Adrenal gland (tissue), 12 donors: ENCODE results near the gene CDHR5. TPM values are rescaled to one million over a fixed set of nuclear protein-coding genes. Genes with fewer than 3 reads are reported as not detected.

ENCODE experiments used
- DNase-seq, 7 donors: peaks; one replicate each; pipeline ENCODE4 v3.0.0-alpha.2; 2019 to 2020
- H3K27ac ChIP-seq, 5 donors: fragments of 200-600 bp; sonication (generic) in 4 of 5; 1 replicate in 3 of 5; 2 replicates in 2 of 5; pipeline versions ENCODE4 v1.5.1 to v1.8.0; 2016 to 2020; ENCODE audit warnings: mild to moderate bottlenecking in 1 of 5
- H3K27me3 ChIP-seq: fragments of 200-600 bp; 2 replicates; pipeline ENCODE4 v1.8.0; 2021
- H3K36me3 ChIP-seq, 2 donors: fragments of 200-600 bp; replicated peaks in 1 of 2; 1 replicate in 1 of 2; 2 replicates in 1 of 2; pipeline versions ENCODE4 v1.5.1 to v1.8.0; 2018 to 2022
- H3K4me1 ChIP-seq, 2 donors: fragments of 200-600 bp; replicated peaks in 1 of 2; 1 replicate in 1 of 2; 2 replicates in 1 of 2; pipeline versions ENCODE4 v1.5.1 to v1.8.0; 2018 to 2021
- H3K4me3 ChIP-seq, 4 donors: fragments of 200-600 bp; sonication (generic) in 3 of 4; one replicate each; pipeline ENCODE4 v1.5.1; 2016 to 2018
- H3K9me3 ChIP-seq, 3 donors: fragments of 200-600 bp; sonication (generic) in 1 of 3; replicated peaks in 1 of 3; 1 replicate in 2 of 3; 2 replicates in 1 of 3; pipeline versions ENCODE4 v1.5.1 to v1.8.0; 2016 to 2021
- CTCF ChIP-seq, 6 experiments: fragments of 450-650 bp in 4 of 6; fragments of 200-600 bp in 2 of 6; sonication (generic) in 1 of 6; IDR thresholded peaks; 1 replicate in 5 of 6; 2 replicates in 1 of 6; pipeline versions ENCODE4 v1.5.1 to v1.8.0; 2016 to 2021; ENCODE audit warnings: antibody characterized with exemption in 6 of 6, mild to moderate bottlenecking in 2 of 6, moderate library complexity in 1 of 6
- POLR2A ChIP-seq, 2 donors: fragments of 450-650 bp; IDR thresholded peaks; one replicate each; pipeline ENCODE4 v1.6.1; 2017; ENCODE audit warnings: antibody characterized with exemption in 2 of 2, mild to moderate bottlenecking in 2 of 2, moderate library complexity in 1 of 2
- WGBS, 4 donors: extraction: QIAGEN DNeasy Blood & Tissue Kit in 2 of 4; methylation state at CpG; one replicate each; pipeline versions ENCODE4 v1.1.5 to v1.1.7; 2013 to 2017; 5-methylcytosine and 5-hydroxymethylcytosine counted together
- intact Hi-C, 2 donors: fragments of 100-400 bp; cut with DNase I; formaldehyde crosslinking; loops; one replicate each; pipeline versions ENCODE4 v1.14.1 to v1.15.0; 2022 to 2023
- polyA plus RNA-seq, 3 donors: library from polyadenylated mRNA; stranded (reverse); fragments of 200-250 nt in 2 of 3; fragments of 350-450 nt in 1 of 3; fragmentation: Illumina TruSeq in 1 of 3; extraction: RNeasy Lipid Tissue Mini Kit (QIAGEN cat#74804) in 1 of 3; gene quantifications; one replicate each; pipeline ENCODE4 v1.2.3, GENCODE V29; 2013 to 2014
- total RNA-seq, 9 donors: library from RNA; depleted of rRNA in 4 of 9; stranded (reverse); fragments of >200 nt in 4 of 9; fragments of 120-200 nt in 1 of 9; fragmentation: NEBNext Ultra II Directional in 1 of 9; extraction: Animal tissue kit (Norgen Biotek cat#: 25700) in 1 of 9; gene quantifications; one replicate each; pipeline versions ENCODE4 v1.1.0 to v1.2.4, GENCODE V29; 2013 to 2023
- donor health status: healthy with polysubstance abuse.
- donor health status: Bipolar disorder and iron deficiency.
- donor health status: DM: yes; HTN: yes; CAD: no.
- donor health status: DM: no; HTN: no; CAD: no.
- donor health status: DM: no; HTN: no; CAD: no.
- donor health status: DM: yes; HTN: yes; CAD: no.

Gene CDHR5
- total and polyA plus RNA-seq, 12 donors = 0.31 to 5.2 (median 0.93) TPM; not detected in 1

GRCh38 chr11:581752-582151 lies 43.0 kb downstream of the CDHR5 start:
- Histone ChIP-seq H3K27ac (peak overlapping the region in 2 of 5 donors; percentile 20 to 85), H3K4me3 (no peak overlapping the region), H3K36me3 (peaks cover 0 to 39% of the 10 kb centered on the region in 2 donors), H3K9me3 (no peaks in the 10 kb centered on the region), H3K27me3 (no peaks in the 10 kb centered on the region), H3K4me1 (peaks cover 39 to 44% of the 10 kb centered on the region in 2 donors)
- 85 to 91% (median 88%) methylated on average over 17 of the region's 17 CpGs for WGBS, 4 donors
- no peak for DNase-seq
- intact Hi-C loops = no loop called here
- TF ChIP-seq POLR2A (IDR thresholded peaks at IDR 0.05) (no peak), CTCF (IDR thresholded peaks at IDR 0.05) (no peak)

DNA sequence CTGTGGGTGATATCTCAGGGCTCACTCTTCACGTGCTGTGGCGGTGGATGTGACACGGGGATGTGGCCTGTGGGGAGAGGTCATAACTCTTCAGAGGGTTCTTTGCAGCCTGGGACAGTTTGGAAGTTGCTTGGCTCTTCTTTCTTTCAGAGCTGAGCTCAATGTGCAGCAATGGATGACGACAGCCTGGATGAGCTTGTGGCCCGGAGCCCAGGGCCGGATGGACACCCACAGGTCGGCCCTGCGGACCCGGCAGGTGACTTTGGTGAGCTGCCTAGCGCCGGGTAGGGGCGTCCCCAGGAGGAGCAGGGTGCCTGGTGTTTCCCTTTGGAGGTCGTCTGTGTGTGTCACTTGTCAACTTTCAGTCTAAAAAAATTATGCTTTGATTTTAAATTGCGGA lies 43.4 kb downstream of the CDHR5 start:
- Histone ChIP-seq H3K4me1 (peaks cover 39 to 44% of the 10 kb centered on the region in 2 donors), H3K27me3 (no peaks in the 10 kb centered on the region), H3K4me3 (no peak overlapping the region), H3K27ac (peak overlapping the region in 4 of 5 donors; percentile 26 to 85 (median 50)), H3K36me3 (peaks cover 0 to 35% of the 10 kb centered on the region in 2 donors), H3K9me3 (no peaks in the 10 kb centered on the region)
- WGBS, 4 donors = 59 to 75% (median 68%) methylated on average over 13 to 14 of the region's 14 CpGs
- TF ChIP-seq CTCF (IDR thresholded peaks at IDR 0.05) = no peak
- no peak for TF ChIP-seq POLR2A (IDR thresholded peaks at IDR 0.05)
- intact Hi-C loops = no loop called here
- peak in 1 of 7 donors; percentile 48 for DNase-seq

DNA sequence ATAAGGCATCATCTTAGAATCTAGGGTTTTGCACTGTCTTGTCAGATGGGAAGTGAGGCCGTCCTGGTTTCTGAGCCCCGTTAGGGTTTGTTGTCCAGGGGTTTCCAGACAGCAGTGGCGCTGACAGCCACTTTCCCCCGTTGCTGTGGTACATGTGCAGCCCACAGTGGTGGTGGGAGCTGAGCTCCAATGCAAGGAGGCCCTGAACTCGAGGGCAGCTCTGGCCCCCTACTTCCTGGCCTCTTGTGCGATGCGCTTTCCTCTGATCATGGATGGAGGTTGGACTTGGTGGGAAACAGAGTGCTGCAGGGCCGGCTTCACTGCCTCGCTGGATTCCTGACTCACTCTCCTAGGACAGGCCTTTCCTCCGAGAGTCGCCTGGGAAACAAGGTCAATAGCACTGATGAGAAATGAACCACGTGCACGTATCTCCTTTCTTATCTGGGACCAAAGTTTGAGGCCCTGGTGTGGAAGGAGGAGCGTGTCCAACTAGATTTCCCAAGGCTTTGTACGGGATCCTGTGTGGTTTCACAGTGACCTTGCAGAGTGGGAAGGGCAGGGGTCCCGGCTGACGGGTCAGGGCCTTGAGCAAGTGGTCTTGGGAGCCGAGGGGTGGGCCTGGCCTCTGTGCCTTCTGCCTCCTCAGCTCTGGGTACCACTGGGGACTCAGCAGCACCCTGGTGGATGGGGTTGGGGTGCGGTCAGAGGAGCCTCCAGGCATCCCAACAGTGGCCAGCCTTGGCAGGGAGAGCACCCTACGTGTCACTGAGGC lies 44.7 kb downstream of the CDHR5 start:
- peak overlapping the region; percentile 18 to 86 (median 74) for H3K27ac ChIP-seq
- DNase-seq = peak in 6 of 7 donors; percentile 84 to 91 (median 87)
- no peaks in the 10 kb centered on the region for H3K27me3 ChIP-seq
- peaks cover 0 to 28% of the 10 kb centered on the region in 2 donors for H3K36me3 ChIP-seq
- H3K4me1 ChIP-seq = peaks cover 39 to 49% of the 10 kb centered on the region in 2 donors
- no peak overlapping the region for H3K4me3 ChIP-seq
- no peaks in the 10 kb centered on the region for H3K9me3 ChIP-seq
- WGBS, 4 donors = 43 to 59% (median 54%) methylated on average over 9 to 20 of the region's 20 CpGs
- intact Hi-C loops = no loop called here
- TF ChIP-seq CTCF (IDR thresholded peaks at IDR 0.05) (no peak), POLR2A (IDR thresholded peaks at IDR 0.05) (peak in 1 of 2 donors; percentile 42)

GRCh38 chr11:578276-579035 lies 46.3 kb downstream of the CDHR5 start:
- no peak for TF ChIP-seq POLR2A (IDR thresholded peaks at IDR 0.05)
- TF ChIP-seq CTCF (IDR thresholded peaks at IDR 0.05) = no peak
- H3K4me1 ChIP-seq = peaks cover 39 to 51% of the 10 kb centered on the region in 2 donors
- 66 to 76% (median 70%) methylated on average over 17 to 21 of the region's 21 CpGs for WGBS, 4 donors
- H3K4me3 ChIP-seq = no peak overlapping the region
- peaks cover 0 to 18% of the 10 kb centered on the region in 2 donors for H3K36me3 ChIP-seq
- intact Hi-C loops = no loop called here
- no peaks in the 10 kb centered on the region for H3K27me3 ChIP-seq
- H3K9me3 ChIP-seq = no peaks in the 10 kb centered on the region
- DNase-seq = no peak
- peak overlapping the region in 3 of 5 donors; percentile 17 to 100 (median 91) for H3K27ac ChIP-seq
